HepG2 (cell line): ENCODE data around the gene LINC00237. TPM values are rescaled to one million over a fixed set of nuclear protein-coding genes. Genes with fewer than 3 reads are reported as not detected.
A peak's percentile ranks its signal among the peaks of the same experiment; 100 is the strongest.

Source experiments
- ADNP ChIP-seq: sonication (generic); formaldehyde crosslinking; IDR thresholded peaks from 2 replicates; pipeline ENCODE4 v1.4.0; 2020; ENCODE audit warnings: missing genetic modification reagents
- AGO2 ChIP-seq: fragments of 200-400 bp; formaldehyde crosslinking; optimal IDR thresholded peaks from 2 replicates; pipeline ENCODE3; 2017; ENCODE audit warnings: mild to moderate bottlenecking, low read depth, low read length, moderate library complexity
- CEBPG ChIP-seq: IDR thresholded peaks from 2 replicates; pipeline ENCODE4 v1.6.1; 2016
- DDIT3 ChIP-seq: sonication (generic); formaldehyde crosslinking; IDR thresholded peaks from 2 replicates; pipeline ENCODE4 v1.4.0; 2020; ENCODE audit warnings: mild to moderate bottlenecking, missing genetic modification reagents
- GMEB2 ChIP-seq: IDR thresholded peaks from 2 replicates; pipeline ENCODE4 v1.6.1; 2016; ENCODE audit warnings: missing biosample characterization, missing genetic modification reagents, low read depth
- HNRNPH1 ChIP-seq: fragments of 200-400 bp; formaldehyde crosslinking; optimal IDR thresholded peaks from 2 replicates; pipeline ENCODE3; 2017; ENCODE audit warnings: mild to moderate bottlenecking, low read depth, low read length
- ISL2 ChIP-seq: sonication (generic); formaldehyde crosslinking; IDR thresholded peaks from 2 replicates; pipeline ENCODE4 v1.5.0; 2020; ENCODE audit warnings: missing genetic modification reagents
- MTF2 ChIP-seq: sonication (generic); formaldehyde crosslinking; IDR thresholded peaks from 2 replicates; pipeline ENCODE4 v1.5.0; 2020; ENCODE audit warnings: missing genetic modification reagents, borderline replicate concordance
- MXD3 ChIP-seq: IDR thresholded peaks from 2 replicates; pipeline ENCODE4 v1.6.1; 2016; ENCODE audit warnings: mild to moderate bottlenecking, missing biosample characterization, missing genetic modification reagents
- MYPOP ChIP-seq: sonication (generic); formaldehyde crosslinking; IDR thresholded peaks from 2 replicates; pipeline ENCODE4 v1.8.1; 2023; ENCODE audit warnings: mild to moderate bottlenecking, moderate library complexity, missing genetic modification reagents
- PBX2 ChIP-seq: IDR thresholded peaks from 2 replicates; pipeline ENCODE4 v1.6.1; 2016; ENCODE audit warnings: control low read depth
- PCBP2 ChIP-seq: fragments of 200-400 bp; formaldehyde crosslinking; optimal IDR thresholded peaks from 2 replicates; pipeline ENCODE3; 2018; ENCODE audit warnings: low read length, low read depth; ENCODE audit not compliant: poor library complexity, severe bottlenecking
- TIGD3 ChIP-seq: sonication (generic); formaldehyde crosslinking; IDR thresholded peaks from 2 replicates; pipeline ENCODE4 v1.5.1; 2020; ENCODE audit warnings: mild to moderate bottlenecking, missing genetic modification reagents, borderline replicate concordance
- TMF1 ChIP-seq: sonication (generic); formaldehyde crosslinking; IDR thresholded peaks from 2 replicates; pipeline ENCODE4 v1.8.1; 2022; ENCODE audit warnings: low read depth, missing genetic modification reagents
- ZFYVE20 ChIP-seq: sonication (generic); formaldehyde crosslinking; IDR thresholded peaks from 2 replicates; pipeline ENCODE4 v1.8.0; 2023; ENCODE audit warnings: low read depth, mild to moderate bottlenecking, moderate library complexity, missing genetic modification reagents, borderline replicate concordance
- ZNF282 ChIP-seq: fragments of 450-650 bp; IDR thresholded peaks from 2 replicates; pipeline ENCODE4 v1.6.1; 2018; ENCODE audit not compliant: partially characterized antibody
- ZNF335 ChIP-seq: sonication (generic); formaldehyde crosslinking; IDR thresholded peaks from 2 replicates; pipeline ENCODE4 v1.4.0; 2020; ENCODE audit warnings: missing genetic modification reagents
- ZNF414 ChIP-seq: sonication (generic); formaldehyde crosslinking; IDR thresholded peaks from 2 replicates; pipeline ENCODE4 v1.5.0; 2020; ENCODE audit warnings: missing genetic modification reagents
- ZNF512 ChIP-seq: sonication (generic); formaldehyde crosslinking; IDR thresholded peaks from 2 replicates; pipeline ENCODE4 v1.4.0; 2020; ENCODE audit warnings: mild to moderate bottlenecking, missing genetic modification reagents
- ZNF552 ChIP-seq: sonication (generic); formaldehyde crosslinking; IDR thresholded peaks from 2 replicates; pipeline ENCODE4 v1.9.0; 2022; ENCODE audit warnings: missing genetic modification reagents, mild to moderate bottlenecking, borderline replicate concordance
- polyA plus RNA-seq, 8 experiments: library from polyadenylated mRNA; depleted of rRNA in 3 of 8; stranded (reverse) in 7 of 8; unstranded in 1 of 8; fragments of >200 nt; fragmentation: Illumina TruSeq in 4 of 8; extraction: Trizol in 4 of 8; gene quantifications; 2 replicates each; pipeline versions ENCODE4 v1.2.1 to v1.2.3, GENCODE V29; 2011 to 2016; ENCODE audit warnings: low read depth in 4 of 8, missing spikeins in 1 of 8, mixed read lengths in 1 of 8; ENCODE audit not compliant: insufficient read depth in 1 of 8
- total RNA-seq, 5 experiments: library from RNA; depleted of rRNA; stranded (reverse); fragments of >200 nt; fragmentation: Illumina TruSeq; extraction: Trizol; gene quantifications; 2 replicates each; pipeline ENCODE4 v1.2.3, GENCODE V29; 2016; ENCODE audit warnings: low read depth in 1 of 5

The LINC00237 gene
- total and polyA plus RNA-seq, 2 of the 13 experiments (the other 11 are each of a cell fraction or from before 2014, with no cell fraction given), result not detected

- TF ChIP-seq GMEB2 (CRISPR knock-in tag), result 0 out of 2 replicates have a peak, but pooled peaks have one; percentile 38
- TF ChIP-seq ZNF552 (CRISPR knock-in tag), result no peak
- peak; percentile 85 for TF ChIP-seq CEBPG (CRISPR knock-in tag)
- no peak for TF ChIP-seq MTF2
- no peak for TF ChIP-seq DDIT3 (CRISPR knock-in tag)
- peak; percentile 48; the same call in 1 of the 2 replicates for TF ChIP-seq ADNP (CRISPR knock-in tag)
- TF ChIP-seq ISL2 (CRISPR knock-in tag), result peak; percentile 99
- TF ChIP-seq AGO2, result no peak
- no peak for TF ChIP-seq PBX2 (CRISPR knock-in tag)
- TF ChIP-seq TMF1 (CRISPR knock-in tag), result no peak
- no peak for TF ChIP-seq MYPOP (CRISPR knock-in tag)
- no peak for TF ChIP-seq ZNF282
- no peak for TF ChIP-seq PCBP2
- peak; percentile 85 for TF ChIP-seq ZNF335
- TF ChIP-seq TIGD3 (CRISPR knock-in tag), result no peak
- no peak for TF ChIP-seq ZFYVE20 (CRISPR knock-in tag)
- 0 out of 2 replicates have a peak, but pooled peaks have one; percentile 52 for TF ChIP-seq ZNF414 (CRISPR knock-in tag)
- TF ChIP-seq ZNF512 (CRISPR knock-in tag), result no peak
- TF ChIP-seq HNRNPH1, result no peak
- no peak; the same call in 1 of the 2 replicates for TF ChIP-seq MXD3
Measured at GRCh38 chr20:21134883-21135493, 28.8 kb upstream of the LINC00237 start (continued).
